SU-DHL-6 (cell line): ENCODE measurements around the gene CHIT1.

Experiments
- EZH2phosphoT487 ChIP-seq: fragments of 200-600 bp; sonication (generic), shearing (Covaris generic); conservative IDR thresholded peaks from 2 replicates; pipeline ENCODE4 v1.6.1; 2018; ENCODE audit warnings: mild to moderate bottlenecking, antibody characterized with exemption, low read length, moderate library complexity, mixed read lengths
- TF ChIP-seq, protein P1 (sequence below): fragments of 200-600 bp; sonication (generic); IDR thresholded peaks from one replicate; pipeline ENCODE4 v1.5.1; 2017; ENCODE audit warnings: antibody characterized with exemption, mild to moderate bottlenecking, low read length, moderate library complexity; ENCODE audit not compliant: insufficient read depth, poor library complexity, severe bottlenecking

DNA sequence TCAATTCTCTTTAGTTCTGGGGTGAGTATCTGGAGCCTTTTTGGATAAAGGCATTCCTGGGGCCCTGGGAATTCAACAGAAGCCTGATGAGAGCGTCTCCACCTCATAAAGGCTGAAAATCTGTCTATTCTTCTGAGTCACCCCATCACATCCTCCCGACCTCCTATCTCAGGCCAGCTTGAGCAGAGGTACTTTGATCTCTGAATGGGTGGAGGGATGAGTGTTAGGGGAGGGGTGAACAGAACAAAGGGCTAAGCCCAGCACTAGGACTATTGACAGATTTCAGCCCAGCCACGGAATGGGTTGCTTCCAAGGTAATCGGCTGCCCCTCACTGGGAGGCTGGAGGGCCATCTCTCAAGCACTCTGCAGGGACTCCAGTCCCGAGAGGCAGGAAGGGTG is 51.4 kb downstream of the CHIT1 start:
- TF ChIP-seq EZH2phosphoT487: no peak
- TF ChIP-seq, protein P1, sequence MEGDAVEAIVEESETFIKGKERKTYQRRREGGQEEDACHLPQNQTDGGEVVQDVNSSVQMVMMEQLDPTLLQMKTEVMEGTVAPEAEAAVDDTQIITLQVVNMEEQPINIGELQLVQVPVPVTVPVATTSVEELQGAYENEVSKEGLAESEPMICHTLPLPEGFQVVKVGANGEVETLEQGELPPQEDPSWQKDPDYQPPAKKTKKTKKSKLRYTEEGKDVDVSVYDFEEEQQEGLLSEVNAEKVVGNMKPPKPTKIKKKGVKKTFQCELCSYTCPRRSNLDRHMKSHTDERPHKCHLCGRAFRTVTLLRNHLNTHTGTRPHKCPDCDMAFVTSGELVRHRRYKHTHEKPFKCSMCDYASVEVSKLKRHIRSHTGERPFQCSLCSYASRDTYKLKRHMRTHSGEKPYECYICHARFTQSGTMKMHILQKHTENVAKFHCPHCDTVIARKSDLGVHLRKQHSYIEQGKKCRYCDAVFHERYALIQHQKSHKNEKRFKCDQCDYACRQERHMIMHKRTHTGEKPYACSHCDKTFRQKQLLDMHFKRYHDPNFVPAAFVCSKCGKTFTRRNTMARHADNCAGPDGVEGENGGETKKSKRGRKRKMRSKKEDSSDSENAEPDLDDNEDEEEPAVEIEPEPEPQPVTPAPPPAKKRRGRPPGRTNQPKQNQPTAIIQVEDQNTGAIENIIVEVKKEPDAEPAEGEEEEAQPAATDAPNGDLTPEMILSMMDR: no peak
